LNCAP (cell line): ENCODE measurements around the gene SBK3.

Experiments used
- TF ChIP-seq, protein P1 (sequence below): fragments of 450-650 bp; IDR thresholded peaks from 2 replicates; pipeline ENCODE4 v1.5.1; 2017; ENCODE audit warnings: mild to moderate bottlenecking

SBK3 gene

DNA sequence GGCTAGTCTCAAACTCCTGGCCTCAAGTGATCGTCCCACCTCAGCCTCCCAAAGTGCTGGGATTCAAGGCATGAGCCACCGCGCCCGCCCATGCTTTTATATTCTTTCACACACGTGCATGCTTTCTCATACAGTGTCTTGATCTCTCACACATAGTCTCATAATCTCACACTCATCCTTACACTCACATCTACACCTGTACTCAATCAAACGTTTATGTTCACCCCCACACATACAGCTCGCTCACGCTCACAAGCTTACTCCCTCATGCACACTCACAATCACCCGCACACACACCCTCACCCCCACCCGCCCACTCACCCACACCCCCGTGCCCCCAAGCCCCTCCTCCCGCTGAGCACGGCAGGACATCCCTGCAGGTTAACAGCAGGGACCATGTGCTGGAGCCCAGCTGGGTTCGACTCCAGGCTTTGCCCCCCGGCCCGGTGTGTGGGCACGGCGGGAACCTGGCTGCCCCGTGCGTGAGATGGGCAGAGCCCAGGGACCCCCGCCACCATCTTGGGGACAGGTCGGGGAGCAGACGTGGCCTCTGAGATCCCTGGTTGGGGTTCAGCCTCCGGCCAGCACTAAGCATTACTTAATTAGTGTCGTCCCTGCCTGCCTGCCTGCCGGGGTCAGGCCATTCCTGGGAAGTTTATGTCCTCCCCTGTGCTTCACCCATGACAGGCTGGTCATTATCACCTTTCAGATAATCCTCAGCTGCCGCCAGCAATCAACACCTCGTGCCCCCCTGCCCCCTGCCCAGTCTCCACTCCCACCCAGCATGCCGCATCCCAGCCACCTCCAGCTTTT, 19.8 kb downstream of the SBK3 start:
- TF ChIP-seq, protein P1, sequence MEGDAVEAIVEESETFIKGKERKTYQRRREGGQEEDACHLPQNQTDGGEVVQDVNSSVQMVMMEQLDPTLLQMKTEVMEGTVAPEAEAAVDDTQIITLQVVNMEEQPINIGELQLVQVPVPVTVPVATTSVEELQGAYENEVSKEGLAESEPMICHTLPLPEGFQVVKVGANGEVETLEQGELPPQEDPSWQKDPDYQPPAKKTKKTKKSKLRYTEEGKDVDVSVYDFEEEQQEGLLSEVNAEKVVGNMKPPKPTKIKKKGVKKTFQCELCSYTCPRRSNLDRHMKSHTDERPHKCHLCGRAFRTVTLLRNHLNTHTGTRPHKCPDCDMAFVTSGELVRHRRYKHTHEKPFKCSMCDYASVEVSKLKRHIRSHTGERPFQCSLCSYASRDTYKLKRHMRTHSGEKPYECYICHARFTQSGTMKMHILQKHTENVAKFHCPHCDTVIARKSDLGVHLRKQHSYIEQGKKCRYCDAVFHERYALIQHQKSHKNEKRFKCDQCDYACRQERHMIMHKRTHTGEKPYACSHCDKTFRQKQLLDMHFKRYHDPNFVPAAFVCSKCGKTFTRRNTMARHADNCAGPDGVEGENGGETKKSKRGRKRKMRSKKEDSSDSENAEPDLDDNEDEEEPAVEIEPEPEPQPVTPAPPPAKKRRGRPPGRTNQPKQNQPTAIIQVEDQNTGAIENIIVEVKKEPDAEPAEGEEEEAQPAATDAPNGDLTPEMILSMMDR, result no peak

DNA sequence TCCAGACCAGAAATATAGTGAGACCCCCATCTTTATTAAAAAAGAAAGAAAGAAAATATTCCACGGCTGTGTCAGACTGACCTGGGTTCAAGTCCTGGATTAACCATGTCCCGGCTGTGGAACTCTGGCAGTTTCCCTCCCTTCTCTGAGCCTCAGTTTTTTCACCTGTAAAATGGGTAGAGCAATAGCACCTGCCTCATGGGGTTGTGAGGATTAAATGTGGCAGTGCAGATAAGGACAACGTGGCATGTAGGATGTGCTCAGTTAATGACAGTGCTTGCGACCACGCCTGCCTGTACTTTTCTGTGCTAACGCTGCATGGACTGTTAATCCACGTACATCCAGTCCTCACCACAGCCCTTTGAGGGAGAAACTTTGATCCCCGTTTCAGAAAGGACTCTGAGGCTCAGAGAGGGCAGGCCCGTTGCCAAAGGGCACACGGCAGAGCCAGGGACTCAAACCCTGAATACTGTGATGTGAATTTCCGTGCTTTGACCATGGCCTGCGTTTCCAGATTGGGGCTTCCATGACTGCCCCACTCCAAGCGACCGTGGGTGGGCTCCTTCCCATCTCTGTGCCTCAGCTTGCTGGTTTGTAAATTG, 24.6 kb downstream of the SBK3 start:
- TF ChIP-seq, protein P1, result no peak

DNA sequence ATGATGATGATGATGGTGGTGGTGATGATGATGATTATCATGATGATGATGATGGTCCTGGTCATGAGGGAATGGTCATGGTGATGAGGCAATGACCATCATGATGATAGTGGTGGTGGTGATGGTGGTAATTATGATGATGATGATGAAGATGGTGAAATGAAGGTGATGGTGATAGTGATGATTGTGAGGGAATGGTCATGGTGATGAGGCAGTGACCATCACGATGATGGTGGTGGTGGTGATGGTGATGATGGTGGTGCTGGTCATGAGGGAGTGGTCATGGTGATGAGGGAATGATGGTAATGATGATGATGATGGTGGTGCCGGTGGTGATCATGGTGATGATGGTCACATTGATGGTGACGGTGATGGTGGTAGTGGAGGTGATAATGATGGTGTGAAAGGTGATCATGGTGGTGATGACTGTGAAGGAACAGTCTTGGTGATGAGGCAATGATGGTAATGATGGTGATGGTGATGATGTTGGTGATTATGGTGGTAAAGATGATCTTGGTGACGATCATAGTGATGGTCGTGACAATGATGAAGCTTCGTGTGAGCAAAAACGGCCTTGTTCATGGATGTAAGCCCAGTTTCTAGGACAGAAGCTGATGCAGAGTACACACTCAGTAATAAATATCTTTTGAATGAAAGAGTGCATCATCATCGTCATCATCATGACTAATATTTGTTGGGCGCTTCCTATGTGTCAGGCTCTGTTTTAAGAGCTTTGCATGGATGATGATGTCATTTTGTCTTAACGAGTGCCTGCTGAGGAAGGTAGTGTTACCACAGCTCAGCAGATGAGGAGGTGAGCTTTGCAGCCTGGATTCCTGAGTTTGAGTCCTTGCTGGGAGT, 25.7 kb downstream of the SBK3 start:
- TF ChIP-seq, protein P1, result no peak

DNA sequence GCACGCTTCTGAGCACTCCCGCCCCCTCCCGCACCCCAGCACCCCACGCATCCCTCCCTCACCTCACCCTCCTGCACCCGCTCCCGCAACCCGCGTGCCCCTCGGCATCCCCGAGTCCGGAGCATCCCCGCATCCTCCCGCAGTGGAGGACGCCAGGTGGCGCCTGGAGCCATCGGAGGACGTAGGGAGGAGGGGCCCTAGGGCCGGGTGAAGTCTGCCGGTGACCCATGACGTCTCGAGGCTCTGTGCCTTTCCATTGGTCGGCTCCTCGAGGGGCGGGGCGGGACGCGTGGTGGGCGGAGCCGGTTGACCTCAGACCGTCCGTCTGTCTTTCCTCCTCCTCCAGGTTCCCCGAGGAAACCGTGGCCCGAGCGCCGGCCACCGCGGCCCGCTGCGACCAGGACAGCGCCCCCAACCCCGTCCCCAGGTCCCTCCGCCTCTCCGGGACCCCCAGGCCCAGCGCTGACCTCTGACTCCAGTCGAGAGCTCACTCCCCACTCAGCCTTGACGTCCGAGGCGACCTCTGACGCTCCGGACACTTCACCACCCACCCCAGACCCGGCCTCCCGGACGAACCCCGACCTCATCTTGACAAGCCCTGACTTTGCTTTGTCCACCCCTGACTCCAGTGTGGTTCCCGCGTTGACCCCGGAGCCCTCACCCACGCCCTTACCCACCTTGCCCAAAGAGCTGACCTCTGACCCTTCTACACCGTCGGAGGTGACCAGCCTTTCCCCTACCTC, 28.3 kb downstream of the SBK3 start:
- TF ChIP-seq, protein P1, result peak; percentile 80

DNA sequence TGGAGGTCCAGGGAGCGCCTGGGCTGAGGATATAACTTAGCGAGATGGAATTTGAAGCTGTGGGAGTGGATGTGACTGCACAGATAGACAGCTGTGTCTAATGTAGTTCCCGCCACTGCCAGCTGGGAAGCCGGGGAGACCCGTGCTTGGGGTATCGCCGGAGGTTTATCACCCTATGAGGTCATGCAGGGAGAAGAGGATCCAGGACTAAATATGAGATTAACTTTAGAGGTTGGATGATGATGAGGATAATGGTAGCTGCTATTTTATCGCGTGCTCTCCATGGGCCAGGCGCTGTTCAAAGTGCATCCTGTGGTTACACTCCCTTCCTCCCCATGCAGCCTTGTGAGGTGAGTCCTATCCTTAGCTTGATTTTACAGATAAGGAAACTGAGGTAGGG, 37.2 kb downstream of the SBK3 start:
- TF ChIP-seq, protein P1, result no peak

DNA sequence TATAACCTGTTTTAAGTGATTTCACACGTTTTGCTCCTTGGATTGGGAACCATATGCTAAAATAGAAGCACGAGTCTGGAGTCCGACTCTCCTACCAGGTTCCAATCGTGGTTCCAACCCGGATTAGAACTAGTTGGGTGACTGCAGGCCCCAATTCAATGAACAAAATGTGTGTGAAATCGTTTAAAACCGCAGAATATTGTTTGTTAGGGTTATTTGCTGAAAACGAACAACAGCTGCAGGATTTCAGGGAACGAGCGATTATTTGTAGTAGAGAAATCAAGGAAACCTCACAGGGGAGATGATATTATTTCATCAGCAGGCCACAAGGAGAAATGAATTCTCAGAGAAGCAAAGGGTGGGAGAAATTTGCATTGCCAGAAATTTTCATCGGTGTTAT, 40.4 kb downstream of the SBK3 start:
- TF ChIP-seq, protein P1, result no peak

DNA sequence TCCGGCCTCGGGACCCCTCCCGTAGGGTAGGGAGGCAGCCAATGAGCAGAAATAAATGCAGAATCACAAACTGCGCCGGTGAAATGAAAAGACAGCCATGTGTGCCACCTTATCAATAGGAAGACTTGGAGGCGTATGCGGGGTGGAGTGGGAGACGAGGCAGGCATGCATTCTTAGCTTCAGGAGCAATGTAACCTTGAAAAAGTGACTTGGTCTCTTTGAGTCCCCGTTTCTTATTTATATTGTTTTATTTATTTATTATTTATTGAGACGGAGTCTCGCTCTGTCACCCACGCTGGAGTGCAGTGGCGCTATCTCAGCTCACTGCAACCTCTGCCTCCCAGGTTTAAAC, 41.1 kb downstream of the SBK3 start:
- TF ChIP-seq, protein P1, result no peak
